ENCODE data around the gene SGMS1. TPM values are rescaled to one million over a fixed set of nuclear protein-coding genes. Genes with fewer than 3 reads are reported as not detected.

The SGMS1 gene
- total RNA-seq, 1 donor from 2014 or later = 128 TPM

GRCh38 chr10:50415292-50415691 is 208.5 kb downstream of the SGMS1 start:
- DNase-seq (ENCODE audit: low spot score in 2 of 2) = no peak
- Histone ChIP-seq H3K36me3 (no peaks in the 10 kb centered on the region), H3K27me3 (no peaks in the 10 kb centered on the region), H3K9me3 (no peaks in the 10 kb centered on the region), H3K4me1 (peaks cover 0 to 12% of the 10 kb centered on the region in 2 donors), H3K27ac (no peak overlapping the region), H3K4me3 (no peak overlapping the region)
- no peak for TF ChIP-seq CTCF (IDR thresholded peaks at IDR 0.05)
- intact Hi-C loops (cut with DNase I) = loop anchor here (5.0 kb wide), 3 partner anchors 53 to 142 kb away; no protein-coding TSS in a partner anchor

- H3K4me1 ChIP-seq = no peaks in the 10 kb centered on the region
- peaks cover 0 to 8% of the 10 kb centered on the region in 2 donors for H3K9me3 ChIP-seq
- H3K36me3 ChIP-seq = no peaks in the 10 kb centered on the region
- TF ChIP-seq CTCF (IDR thresholded peaks at IDR 0.05) = no peak
- no peak for DNase-seq (ENCODE audit: low spot score in 2 of 2)
- intact Hi-C loops (cut with DNase I) = no loop called here
- no peak overlapping the region for H3K4me3 ChIP-seq
- H3K27ac ChIP-seq = no peak overlapping the region
- no peaks in the 10 kb centered on the region for H3K27me3 ChIP-seq
Measured at GRCh38 chr10:50410066-50410811, 213.5 kb downstream of the SGMS1 start.

GRCh38 chr10:50407076-50407801 is 216.5 kb downstream of the SGMS1 start:
- peaks cover 0 to 8% of the 10 kb centered on the region in 2 donors for H3K9me3 ChIP-seq
- intact Hi-C loops (cut with DNase I) = no loop called here
- DNase-seq (ENCODE audit: low spot score in 2 of 2) = no peak

GRCh38 chr10:50406457-50407070 is 217.2 kb downstream of the SGMS1 start:
- no peak for TF ChIP-seq CTCF (IDR thresholded peaks at IDR 0.05)
- Histone ChIP-seq H3K9me3 (peaks cover 0 to 8% of the 10 kb centered on the region in 2 donors), H3K27ac (no peak overlapping the region), H3K4me1 (no peaks in the 10 kb centered on the region), H3K27me3 (no peaks in the 10 kb centered on the region), H3K4me3 (no peak overlapping the region), H3K36me3 (no peaks in the 10 kb centered on the region)
- intact Hi-C loops (cut with DNase I) = no loop called here
- DNase-seq (ENCODE audit: low spot score in 2 of 2) = no peak

More at GRCh38 chr10:50407076-50407801, 216.5 kb downstream of the SGMS1 start:
- H3K4me1 ChIP-seq = no peaks in the 10 kb centered on the region
- no peaks in the 10 kb centered on the region for H3K27me3 ChIP-seq
- H3K27ac ChIP-seq = no peak overlapping the region
- no peak for TF ChIP-seq CTCF (IDR thresholded peaks at IDR 0.05)
- no peak overlapping the region for H3K4me3 ChIP-seq
- H3K36me3 ChIP-seq = no peaks in the 10 kb centered on the region

GRCh38 chr10:50405723-50406122 is 218.0 kb downstream of the SGMS1 start:
- H3K9me3 ChIP-seq = peaks cover 0 to 8% of the 10 kb centered on the region in 2 donors
- TF ChIP-seq CTCF (IDR thresholded peaks at IDR 0.05) = no peak

More at GRCh38 chr10:50405723-50406122, 218.0 kb downstream of the SGMS1 start:
- no peak for DNase-seq (ENCODE audit: low spot score in 2 of 2)
- no peaks in the 10 kb centered on the region for H3K4me1 ChIP-seq
- intact Hi-C loops (cut with DNase I) = no loop called here
- H3K36me3 ChIP-seq = no peaks in the 10 kb centered on the region
- no peak overlapping the region for H3K4me3 ChIP-seq
- H3K27me3 ChIP-seq = no peaks in the 10 kb centered on the region
- H3K27ac ChIP-seq = no peak overlapping the region

Measured in ascending aorta (tissue), 2 donors.